Astrocyte (in vitro differentiated cells and primary cell): ENCODE data around the gene OSBPL6. TPM values are rescaled to one million over a fixed set of nuclear protein-coding genes. Genes with fewer than 3 reads are reported as not detected.

Experiments used
- DNase-seq: peaks from one replicate; pipeline ENCODE4 v3.0.0-alpha.2; 2010; ENCODE audit warnings: low read depth
- FAIRE-seq: peaks from 2 replicates; lab custom pipeline; 2011; peaks lifted over from hg19 to GRCh38; lab: Jason Lieb, UNC
- H2AFZ ChIP-seq: 2 replicates; pipeline ENCODE4 v1.6.0; 2012; ENCODE audit warnings: low read depth, low read length, inconsistent platforms
- H3K27ac ChIP-seq: 2 replicates; pipeline ENCODE4 v1.5.1; 2011; ENCODE audit warnings: low read depth, low read length, inconsistent platforms
- H3K27me3 ChIP-seq: 2 replicates; pipeline ENCODE4 v1.6.0; 2011; ENCODE audit warnings: low read length, inconsistent platforms; ENCODE audit not compliant: insufficient read depth
- H3K36me3 ChIP-seq: 2 replicates; pipeline ENCODE4 v1.5.1; 2011; ENCODE audit warnings: low read length, inconsistent platforms; ENCODE audit not compliant: insufficient read depth
- H3K4me1 ChIP-seq: 2 replicates; pipeline ENCODE4 v1.5.1; 2011; ENCODE audit warnings: low read length, inconsistent platforms; ENCODE audit not compliant: insufficient read depth
- H3K4me2 ChIP-seq: 2 replicates; pipeline ENCODE4 v1.6.0; 2012; ENCODE audit warnings: low read length, inconsistent platforms
- H3K4me3 ChIP-seq: 2 replicates; pipeline ENCODE4 v1.5.1; 2011; ENCODE audit warnings: low read depth, mild to moderate bottlenecking, low read length, inconsistent platforms; ENCODE audit not compliant: insufficient read depth
- H3K79me2 ChIP-seq: 2 replicates; pipeline ENCODE4 v1.6.0; 2012; ENCODE audit warnings: mild to moderate bottlenecking, low read length, inconsistent platforms; ENCODE audit not compliant: insufficient read depth
- H3K9ac ChIP-seq: 2 replicates; pipeline ENCODE4 v1.6.0; 2012; ENCODE audit warnings: mild to moderate bottlenecking, low read length, inconsistent platforms
- H3K9me3 ChIP-seq: 2 replicates; pipeline ENCODE4 v1.5.1; 2012; ENCODE audit warnings: low read depth, mild to moderate bottlenecking, low read length, inconsistent platforms; ENCODE audit not compliant: insufficient read depth
- H4K20me1 ChIP-seq: 2 replicates; pipeline ENCODE4 v1.6.0; 2012; ENCODE audit warnings: low read length, inconsistent platforms; ENCODE audit not compliant: insufficient read depth
- H3K27ac Mint-ChIP-seq: one replicate; pipeline ENCODE4 v1.8.0; 2021; ENCODE audit warnings: mild to moderate bottlenecking, mixed read lengths; ENCODE audit not compliant: unreplicated experiment
- H3K27me3 Mint-ChIP-seq: one replicate; pipeline ENCODE4 v1.8.0; 2021; ENCODE audit warnings: low read depth, mixed read lengths; ENCODE audit not compliant: unreplicated experiment
- H3K36me3 Mint-ChIP-seq: one replicate; pipeline ENCODE4 v1.8.0; 2021; ENCODE audit warnings: low read depth, mixed read lengths; ENCODE audit not compliant: unreplicated experiment
- H3K4me1 Mint-ChIP-seq: one replicate; pipeline ENCODE4 v1.8.0; 2021; ENCODE audit warnings: low read depth, mixed read lengths; ENCODE audit not compliant: unreplicated experiment
- H3K4me3 Mint-ChIP-seq: one replicate; pipeline ENCODE4 v1.8.0; 2021; ENCODE audit warnings: mild to moderate bottlenecking, moderate library complexity, mixed read lengths; ENCODE audit not compliant: unreplicated experiment
- H3K9me3 Mint-ChIP-seq: one replicate; pipeline ENCODE4 v1.8.0; 2021; ENCODE audit warnings: mild to moderate bottlenecking, mixed read lengths; ENCODE audit not compliant: unreplicated experiment
- EZH2 ChIP-seq: IDR thresholded peaks from 2 replicates; pipeline ENCODE4 v1.6.1; 2012; ENCODE audit warnings: mild to moderate bottlenecking, low read length, inconsistent platforms; ENCODE audit not compliant: insufficient read depth
- total RNA-seq: library from RNA; stranded (reverse); gene quantifications from 2 replicates; pipeline ENCODE4 v1.2.1, GENCODE V29; 2021
- TF ChIP-seq, protein P1 (sequence below): IDR thresholded peaks from 2 replicates; pipeline ENCODE4 v1.5.1; 2011; ENCODE audit warnings: low read depth, mild to moderate bottlenecking, inconsistent platforms, low read length, moderate library complexity; ENCODE audit not compliant: insufficient read depth

Gene OSBPL6
- total RNA-seq, 1 donor from 2014 or later = 13.4 TPM

DNA sequence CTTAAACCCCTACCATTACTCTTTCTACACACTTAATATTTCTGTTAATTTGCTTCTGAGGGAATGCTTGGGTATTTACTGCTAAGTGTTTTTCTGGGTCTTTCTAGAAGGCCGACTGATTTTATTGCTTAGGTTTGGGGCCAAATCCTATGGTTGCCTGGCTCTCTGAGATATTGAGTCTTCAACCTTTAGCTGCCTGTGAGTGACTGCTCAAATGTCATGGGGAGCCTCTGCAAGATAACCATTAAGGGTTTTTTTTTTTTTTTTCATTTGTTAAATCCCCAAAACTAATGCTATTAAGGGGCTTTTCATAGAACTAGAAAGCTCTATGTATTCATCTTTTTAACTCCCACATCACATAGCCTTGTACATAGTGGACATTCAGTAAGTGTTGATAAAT lies 5.0 kb downstream of the OSBPL6 start:
- Histone ChIP-seq H3K4me2 (no peak overlapping the region), H3K4me3 (no peak overlapping the region), H3K9me3 (no peaks in the 10 kb centered on the region), H3K27me3 (no peaks in the 10 kb centered on the region), H3K79me2 (peaks cover 69% of the 10 kb centered on the region), H3K36me3 (no peaks in the 10 kb centered on the region), H3K4me1 (peaks cover 7% of the 10 kb centered on the region), H3K9ac (no peak overlapping the region), H3K27ac (no peak overlapping the region), H4K20me1 (no peaks in the 10 kb centered on the region), H2AFZ (no peak overlapping the region)
- Mint-ChIP-seq H3K9me3 (no peaks in the 10 kb centered on the region), H3K27ac (no peak overlapping the region), H3K4me1 (peaks cover 4% of the 10 kb centered on the region), H3K4me3 (no peak overlapping the region), H3K27me3 (no peaks in the 10 kb centered on the region), H3K36me3 (no peaks in the 10 kb centered on the region)
- FAIRE-seq = no peak
- no peak for TF ChIP-seq EZH2
- TF ChIP-seq, protein P1, sequence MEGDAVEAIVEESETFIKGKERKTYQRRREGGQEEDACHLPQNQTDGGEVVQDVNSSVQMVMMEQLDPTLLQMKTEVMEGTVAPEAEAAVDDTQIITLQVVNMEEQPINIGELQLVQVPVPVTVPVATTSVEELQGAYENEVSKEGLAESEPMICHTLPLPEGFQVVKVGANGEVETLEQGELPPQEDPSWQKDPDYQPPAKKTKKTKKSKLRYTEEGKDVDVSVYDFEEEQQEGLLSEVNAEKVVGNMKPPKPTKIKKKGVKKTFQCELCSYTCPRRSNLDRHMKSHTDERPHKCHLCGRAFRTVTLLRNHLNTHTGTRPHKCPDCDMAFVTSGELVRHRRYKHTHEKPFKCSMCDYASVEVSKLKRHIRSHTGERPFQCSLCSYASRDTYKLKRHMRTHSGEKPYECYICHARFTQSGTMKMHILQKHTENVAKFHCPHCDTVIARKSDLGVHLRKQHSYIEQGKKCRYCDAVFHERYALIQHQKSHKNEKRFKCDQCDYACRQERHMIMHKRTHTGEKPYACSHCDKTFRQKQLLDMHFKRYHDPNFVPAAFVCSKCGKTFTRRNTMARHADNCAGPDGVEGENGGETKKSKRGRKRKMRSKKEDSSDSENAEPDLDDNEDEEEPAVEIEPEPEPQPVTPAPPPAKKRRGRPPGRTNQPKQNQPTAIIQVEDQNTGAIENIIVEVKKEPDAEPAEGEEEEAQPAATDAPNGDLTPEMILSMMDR = no peak
- no peak for DNase-seq

GRCh38 chr2:178200331-178200730 lies 6.0 kb downstream of the OSBPL6 start:
- Histone ChIP-seq H2AFZ (no peak overlapping the region), H3K4me3 (no peak overlapping the region), H3K4me2 (no peak overlapping the region), H3K9ac (no peak overlapping the region), H3K27ac (no peak overlapping the region), H3K9me3 (no peaks in the 10 kb centered on the region), H3K4me1 (peaks cover 12% of the 10 kb centered on the region), H3K36me3 (no peaks in the 10 kb centered on the region), H4K20me1 (no peaks in the 10 kb centered on the region), H3K79me2 (peaks cover 74% of the 10 kb centered on the region), H3K27me3 (no peaks in the 10 kb centered on the region)
- Mint-ChIP-seq H3K4me1 (peaks cover 14% of the 10 kb centered on the region), H3K9me3 (no peaks in the 10 kb centered on the region), H3K27ac (no peak overlapping the region), H3K27me3 (no peaks in the 10 kb centered on the region), H3K36me3 (no peaks in the 10 kb centered on the region), H3K4me3 (no peak overlapping the region)
- FAIRE-seq (no peak), DNase-seq (no peak)
- TF ChIP-seq EZH2 = no peak
- TF ChIP-seq, protein P1 = no peak

- no peaks in the 10 kb centered on the region for H3K9me3 ChIP-seq
- H2AFZ ChIP-seq = no peak overlapping the region
- no peaks in the 10 kb centered on the region for H3K36me3 ChIP-seq
- H3K27ac ChIP-seq = no peak overlapping the region
- Mint-ChIP-seq H3K36me3 (no peaks in the 10 kb centered on the region), H3K4me1 (peaks cover 28% of the 10 kb centered on the region), H3K27ac (no peak overlapping the region), H3K27me3 (no peaks in the 10 kb centered on the region), H3K9me3 (no peaks in the 10 kb centered on the region), H3K4me3 (no peak overlapping the region)
- no peak for FAIRE-seq
- H3K9ac ChIP-seq = no peak overlapping the region
- no peak overlapping the region for H3K4me3 ChIP-seq
- no peak overlapping the region for H3K4me2 ChIP-seq
- no peaks in the 10 kb centered on the region for H3K27me3 ChIP-seq
- H4K20me1 ChIP-seq = no peaks in the 10 kb centered on the region
- no peak for DNase-seq
- H3K4me1 ChIP-seq = peaks cover 15% of the 10 kb centered on the region
- peaks cover 62% of the 10 kb centered on the region for H3K79me2 ChIP-seq
- TF ChIP-seq EZH2 = no peak
- TF ChIP-seq, protein P1 = no peak
Measured at GRCh38 chr2:178202927-178203326, 8.6 kb downstream of the OSBPL6 start.
